ENCODE data around the gene WIPF2. TPM values are rescaled to one million over a fixed set of nuclear protein-coding genes. Genes with fewer than 3 reads are reported as not detected.

WIPF2 gene
- total RNA-seq (10 to 100 TPM; 15.7 to 34.5 TPM), polyA plus RNA-seq (10 to 100 TPM; 10.6 to 14.2 TPM)
- long read RNA-seq, donor 1, partial matches to known transcripts, result 14 of 19 reads
- long read RNA-seq, donor 1, other reads (novel, unspliced or antisense), result 0 of 19 reads
- long read RNA-seq, donor 2, partial matches to known transcripts, result 5 of 6 reads
- long read RNA-seq, donor 2, other reads (novel, unspliced or antisense), result 0 of 6 reads
- long read RNA-seq, donor 3, full-length matches to known transcripts, result 5 of 10 reads
- long read RNA-seq, donor 3, partial matches to known transcripts, result 5 of 10 reads
- long read RNA-seq, donor 3, other reads (novel, unspliced or antisense), result 0 of 10 reads
- long read RNA-seq, donor 4, full-length matches to known transcripts, result 4 of 13 reads
- long read RNA-seq, donor 4, partial matches to known transcripts, result 9 of 13 reads
- long read RNA-seq, donor 4, other reads (novel, unspliced or antisense), result 0 of 13 reads
- long read RNA-seq, donor 5, transcript WIPF2-205 (3 exons, 554 nt), result major isoform, 10 of 44 reads
- long read RNA-seq, donor 5, partial matches to known transcripts, result 34 of 44 reads
- long read RNA-seq, donor 5, other reads (novel, unspliced or antisense), result 0 of 44 reads

GRCh38 chr17:40218740-40219593 lies at the start of gene WIPF2:
Gene WIPF2 (plus strand): TSS chr17:40219304. CDS start chr17:40256460, 37,156 bp downstream.
- peaks cover 0 to 9% (median 3%) of the 10 kb centered on the region in 5 donors for H3K4me1 ChIP-seq (ENCODE audit: control insufficient read depth in 5 of 5, insufficient read depth in 5 of 5, low read length in 5 of 5)
- TF ChIP-seq CTCF (IDR thresholded peaks at IDR 0.05; ENCODE audit: control extremely low read depth, extremely low read depth), result peak; percentile 59
- H3K4me3 ChIP-seq, result peak within 1 kb of the TSS; percentile 84
- H3K36me3 ChIP-seq (ENCODE audit: control insufficient read depth in 4 of 4, insufficient read depth in 4 of 4, low read length in 4 of 4), result peaks cover 0 to 1% (median 0%) of the 10 kb centered on the region in 4 donors
- H3K27me3 ChIP-seq (ENCODE audit: control insufficient read depth in 3 of 3, insufficient read depth in 3 of 3, low read length in 2 of 3), result no peaks in the 10 kb centered on the region
- H3K9me3 ChIP-seq (ENCODE audit: control insufficient read depth in 4 of 4, insufficient read depth in 3 of 4, low read length in 3 of 4), result no peaks in the 10 kb centered on the region
- 1 to 2% methylated on average over 56 to 59 of the region's 59 CpGs for WGBS, 2 donors
- H3K27ac ChIP-seq (ENCODE audit: low read depth in 1 of 2, low read length in 1 of 2), result peak within 1 kb of the TSS; percentile 92 to 98
- peak within 1 kb of the TSS; percentile 65 to 82 for H3K9ac ChIP-seq (ENCODE audit: insufficient read depth in 1 of 2, low read length in 2 of 2)
- ATAC-seq (ENCODE audit: insufficient read depth, low FRiP score) (peak; percentile 99), DNase-seq (peak; percentile 98 to 99 (median 99))

- 75 to 95% methylated on average over 2 of the region's 2 CpGs for WGBS, 2 donors
- Histone ChIP-seq H3K27ac (ENCODE audit: low read depth in 1 of 2, low read length in 1 of 2) (no peak overlapping the region), H3K36me3 (ENCODE audit: control insufficient read depth in 4 of 4, insufficient read depth in 4 of 4, low read length in 4 of 4) (peaks cover 38 to 55% (median 44%) of the 10 kb centered on the region in 4 donors), H3K9me3 (ENCODE audit: control insufficient read depth in 4 of 4, insufficient read depth in 3 of 4, low read length in 3 of 4) (no peaks in the 10 kb centered on the region), H3K27me3 (ENCODE audit: control insufficient read depth in 3 of 3, insufficient read depth in 3 of 3, low read length in 2 of 3) (no peaks in the 10 kb centered on the region), H3K4me3 (no peak overlapping the region), H3K9ac (ENCODE audit: insufficient read depth in 1 of 2, low read length in 2 of 2) (no peak overlapping the region), H3K4me1 (ENCODE audit: control insufficient read depth in 5 of 5, insufficient read depth in 5 of 5, low read length in 5 of 5) (peaks cover 0 to 6% (median 0%) of the 10 kb centered on the region in 5 donors)
- ATAC-seq (ENCODE audit: insufficient read depth, low FRiP score) (no peak), DNase-seq (no peak)
- TF ChIP-seq CTCF (IDR thresholded peaks at IDR 0.05; ENCODE audit: control extremely low read depth, extremely low read depth), result no peak
Observed at GRCh38 chr17:40170325-40170724, 48.8 kb upstream of the WIPF2 start.

- WGBS, 2 donors, result 91 to 100% methylated on average over 1 of the region's 1 CpG
- H3K9me3 ChIP-seq (ENCODE audit: control insufficient read depth in 4 of 4, insufficient read depth in 3 of 4, low read length in 3 of 4), result no peaks in the 10 kb centered on the region
- H3K9ac ChIP-seq (ENCODE audit: insufficient read depth in 1 of 2, low read length in 2 of 2), result no peak overlapping the region
- H3K27ac ChIP-seq (ENCODE audit: low read depth in 1 of 2, low read length in 1 of 2), result no peak overlapping the region
- no peak for TF ChIP-seq CTCF (IDR thresholded peaks at IDR 0.05; ENCODE audit: control extremely low read depth, extremely low read depth)
- no peak for ATAC-seq (ENCODE audit: insufficient read depth, low FRiP score)
- no peak for DNase-seq
- peaks cover 0 to 7% (median under 1%) of the 10 kb centered on the region in 5 donors for H3K4me1 ChIP-seq (ENCODE audit: control insufficient read depth in 5 of 5, insufficient read depth in 5 of 5, low read length in 5 of 5)
- H3K27me3 ChIP-seq (ENCODE audit: control insufficient read depth in 3 of 3, insufficient read depth in 3 of 3, low read length in 2 of 3), result no peaks in the 10 kb centered on the region
- H3K36me3 ChIP-seq (ENCODE audit: control insufficient read depth in 4 of 4, insufficient read depth in 4 of 4, low read length in 4 of 4), result peaks cover 37 to 50% (median 43%) of the 10 kb centered on the region in 4 donors
- no peak overlapping the region for H3K4me3 ChIP-seq
Observed at GRCh38 chr17:40171750-40172149, 47.4 kb upstream of the WIPF2 start.
